Measurements from ENCODE around the gene CCDC87. TPM values are rescaled to one million over a fixed set of nuclear protein-coding genes. Genes with fewer than 3 reads are reported as not detected.

CCDC87 gene
- total RNA-seq, 1 donor from 2014 or later: 0.54 TPM

- Mint-ChIP-seq H3K4me3 (ENCODE audit: unreplicated experiment) (no peak overlapping the region), H3K36me3 (ENCODE audit: low read depth, unreplicated experiment) (no peaks in the 10 kb centered on the region), H3K27ac (ENCODE audit: unreplicated experiment) (no peak overlapping the region), H3K27me3 (ENCODE audit: unreplicated experiment) (peaks cover 9% of the 10 kb centered on the region), H3K9me3 (ENCODE audit: unreplicated experiment) (no peaks in the 10 kb centered on the region), H3K4me1 (ENCODE audit: unreplicated experiment) (no peaks in the 10 kb centered on the region)
- no peak for DNase-seq (ENCODE audit: low spot score)
- TF ChIP-seq, protein P1, sequence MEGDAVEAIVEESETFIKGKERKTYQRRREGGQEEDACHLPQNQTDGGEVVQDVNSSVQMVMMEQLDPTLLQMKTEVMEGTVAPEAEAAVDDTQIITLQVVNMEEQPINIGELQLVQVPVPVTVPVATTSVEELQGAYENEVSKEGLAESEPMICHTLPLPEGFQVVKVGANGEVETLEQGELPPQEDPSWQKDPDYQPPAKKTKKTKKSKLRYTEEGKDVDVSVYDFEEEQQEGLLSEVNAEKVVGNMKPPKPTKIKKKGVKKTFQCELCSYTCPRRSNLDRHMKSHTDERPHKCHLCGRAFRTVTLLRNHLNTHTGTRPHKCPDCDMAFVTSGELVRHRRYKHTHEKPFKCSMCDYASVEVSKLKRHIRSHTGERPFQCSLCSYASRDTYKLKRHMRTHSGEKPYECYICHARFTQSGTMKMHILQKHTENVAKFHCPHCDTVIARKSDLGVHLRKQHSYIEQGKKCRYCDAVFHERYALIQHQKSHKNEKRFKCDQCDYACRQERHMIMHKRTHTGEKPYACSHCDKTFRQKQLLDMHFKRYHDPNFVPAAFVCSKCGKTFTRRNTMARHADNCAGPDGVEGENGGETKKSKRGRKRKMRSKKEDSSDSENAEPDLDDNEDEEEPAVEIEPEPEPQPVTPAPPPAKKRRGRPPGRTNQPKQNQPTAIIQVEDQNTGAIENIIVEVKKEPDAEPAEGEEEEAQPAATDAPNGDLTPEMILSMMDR (IDR thresholded peaks at IDR 0.05; ENCODE audit: unreplicated experiment): no peak
Observed at GRCh38 chr11:66557733-66558326, 35.0 kb downstream of the CCDC87 start.

- no peak overlapping the region for H3K27ac Mint-ChIP-seq (ENCODE audit: unreplicated experiment)
- no peaks in the 10 kb centered on the region for H3K9me3 Mint-ChIP-seq (ENCODE audit: unreplicated experiment)
Observed at GRCh38 chr11:66556086-66556485, 36.8 kb downstream of the CCDC87 start.

GRCh38 chr11:66555416-66555815 lies 37.4 kb downstream of the CCDC87 start:
- H3K36me3 Mint-ChIP-seq (ENCODE audit: low read depth, unreplicated experiment): no peaks in the 10 kb centered on the region
- H3K27ac Mint-ChIP-seq (ENCODE audit: unreplicated experiment): no peak overlapping the region
- peaks cover 9% of the 10 kb centered on the region for H3K27me3 Mint-ChIP-seq (ENCODE audit: unreplicated experiment)
- TF ChIP-seq, protein P1 (IDR thresholded peaks at IDR 0.05; ENCODE audit: unreplicated experiment): no peak
- no peak overlapping the region for H3K4me3 Mint-ChIP-seq (ENCODE audit: unreplicated experiment)
- no peaks in the 10 kb centered on the region for H3K4me1 Mint-ChIP-seq (ENCODE audit: unreplicated experiment)
- no peak for DNase-seq (ENCODE audit: low spot score)
- H3K9me3 Mint-ChIP-seq (ENCODE audit: unreplicated experiment): no peaks in the 10 kb centered on the region

More at GRCh38 chr11:66556086-66556485, 36.8 kb downstream of the CCDC87 start:
- Mint-ChIP-seq H3K36me3 (ENCODE audit: low read depth, unreplicated experiment) (no peaks in the 10 kb centered on the region), H3K4me3 (ENCODE audit: unreplicated experiment) (no peak overlapping the region), H3K4me1 (ENCODE audit: unreplicated experiment) (no peaks in the 10 kb centered on the region), H3K27me3 (ENCODE audit: unreplicated experiment) (peaks cover 9% of the 10 kb centered on the region)
- no peak for DNase-seq (ENCODE audit: low spot score)
- TF ChIP-seq, protein P1 (IDR thresholded peaks at IDR 0.05; ENCODE audit: unreplicated experiment): no peak

DNA sequence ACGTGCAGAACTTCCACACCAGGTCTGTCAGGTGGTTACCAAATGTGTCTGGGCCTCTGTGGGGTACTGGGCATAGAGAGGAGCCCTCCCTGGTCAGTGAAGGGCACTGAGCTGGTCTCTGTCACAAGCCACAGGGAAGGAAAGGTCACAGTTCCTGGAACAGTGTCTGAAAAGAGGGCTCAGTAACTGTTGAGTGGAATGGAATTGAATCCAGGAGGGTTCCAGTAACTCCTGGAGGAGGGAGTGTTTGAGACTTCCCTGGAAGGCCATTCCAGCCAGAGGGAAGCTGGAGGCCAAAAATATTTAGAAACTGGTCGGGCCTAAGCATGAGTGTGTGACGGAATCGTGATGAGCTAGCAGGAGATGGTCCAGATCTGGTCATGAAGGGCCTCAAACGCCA lies 38.3 kb downstream of the CCDC87 start:
- Mint-ChIP-seq H3K27me3 (ENCODE audit: unreplicated experiment) (peaks cover 7% of the 10 kb centered on the region), H3K27ac (ENCODE audit: unreplicated experiment) (peak overlapping the region; percentile 61), H3K4me1 (ENCODE audit: unreplicated experiment) (no peaks in the 10 kb centered on the region), H3K36me3 (ENCODE audit: low read depth, unreplicated experiment) (no peaks in the 10 kb centered on the region), H3K9me3 (ENCODE audit: unreplicated experiment) (no peaks in the 10 kb centered on the region), H3K4me3 (ENCODE audit: unreplicated experiment) (no peak overlapping the region)
- TF ChIP-seq, protein P1 (IDR thresholded peaks at IDR 0.05; ENCODE audit: unreplicated experiment): no peak
- DNase-seq (ENCODE audit: low spot score): no peak

DNA sequence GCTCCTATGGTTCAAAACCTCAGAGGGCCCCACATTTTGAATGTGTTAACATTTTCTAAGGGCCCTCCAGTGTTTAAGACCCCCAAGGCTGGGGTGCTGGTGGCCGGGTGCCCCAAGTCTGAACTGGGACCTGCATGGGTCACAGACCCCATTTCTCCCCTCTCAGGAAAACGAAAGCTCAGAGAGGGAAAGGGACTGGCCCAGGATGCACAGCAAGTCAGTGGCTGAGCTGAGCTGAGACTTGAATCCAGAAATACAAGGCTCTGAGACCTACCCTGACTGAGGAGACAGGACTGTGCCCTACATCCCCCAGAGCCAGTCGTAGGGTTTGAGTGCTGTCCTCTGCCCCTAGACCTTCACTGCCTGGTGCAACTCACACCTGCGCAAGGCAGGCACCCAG lies 42.0 kb downstream of the CCDC87 start:
- no peak overlapping the region for H3K27ac Mint-ChIP-seq (ENCODE audit: unreplicated experiment)
- H3K4me3 Mint-ChIP-seq (ENCODE audit: unreplicated experiment): no peak overlapping the region
- H3K9me3 Mint-ChIP-seq (ENCODE audit: unreplicated experiment): no peaks in the 10 kb centered on the region

More for the DNA sequence above, 42.0 kb downstream of the CCDC87 start:
- Mint-ChIP-seq H3K36me3 (ENCODE audit: low read depth, unreplicated experiment) (no peaks in the 10 kb centered on the region), H3K4me1 (ENCODE audit: unreplicated experiment) (no peaks in the 10 kb centered on the region), H3K27me3 (ENCODE audit: unreplicated experiment) (peaks cover 5% of the 10 kb centered on the region)
- TF ChIP-seq, protein P1 (IDR thresholded peaks at IDR 0.05; ENCODE audit: unreplicated experiment): no peak
- no peak for DNase-seq (ENCODE audit: low spot score)

Data from endothelial cell (in vitro differentiated cells).